ENCODE data around the gene EIF3L.
A peak's percentile ranks its signal among the peaks of the same experiment; 100 is the strongest.

Gene EIF3L

DNA sequence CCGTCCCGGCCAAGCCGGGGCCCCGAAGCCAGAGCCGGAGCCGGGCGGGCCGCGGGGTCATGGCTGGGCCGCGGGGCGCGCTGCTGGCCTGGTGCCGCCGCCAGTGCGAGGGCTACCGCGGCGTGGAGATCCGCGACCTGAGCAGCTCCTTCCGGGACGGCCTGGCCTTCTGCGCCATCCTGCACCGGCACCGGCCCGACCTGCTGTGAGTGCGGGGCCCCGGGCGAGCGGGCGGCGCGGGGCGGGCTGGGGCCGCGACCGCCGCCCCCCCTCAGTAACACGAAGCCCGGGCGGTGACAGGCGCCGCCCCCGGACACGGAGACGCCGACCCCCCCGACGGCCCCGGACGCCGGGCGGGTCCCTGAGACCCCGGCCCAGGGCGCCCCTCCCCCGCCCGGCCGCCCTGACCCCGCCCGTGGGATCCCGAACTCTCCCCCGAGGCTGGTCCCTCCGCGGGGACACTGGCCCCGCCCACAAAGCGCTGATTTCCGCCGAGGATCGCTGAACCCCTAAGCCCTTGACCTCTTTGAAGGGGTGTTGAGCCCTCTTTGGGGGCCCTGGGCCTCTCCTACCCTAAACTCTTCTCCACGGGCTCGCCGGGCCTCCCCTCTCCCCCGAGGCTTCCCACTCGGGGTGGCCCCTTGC lies 57.3 kb downstream of the EIF3L start:
- no peak for DNase-seq

DNA sequence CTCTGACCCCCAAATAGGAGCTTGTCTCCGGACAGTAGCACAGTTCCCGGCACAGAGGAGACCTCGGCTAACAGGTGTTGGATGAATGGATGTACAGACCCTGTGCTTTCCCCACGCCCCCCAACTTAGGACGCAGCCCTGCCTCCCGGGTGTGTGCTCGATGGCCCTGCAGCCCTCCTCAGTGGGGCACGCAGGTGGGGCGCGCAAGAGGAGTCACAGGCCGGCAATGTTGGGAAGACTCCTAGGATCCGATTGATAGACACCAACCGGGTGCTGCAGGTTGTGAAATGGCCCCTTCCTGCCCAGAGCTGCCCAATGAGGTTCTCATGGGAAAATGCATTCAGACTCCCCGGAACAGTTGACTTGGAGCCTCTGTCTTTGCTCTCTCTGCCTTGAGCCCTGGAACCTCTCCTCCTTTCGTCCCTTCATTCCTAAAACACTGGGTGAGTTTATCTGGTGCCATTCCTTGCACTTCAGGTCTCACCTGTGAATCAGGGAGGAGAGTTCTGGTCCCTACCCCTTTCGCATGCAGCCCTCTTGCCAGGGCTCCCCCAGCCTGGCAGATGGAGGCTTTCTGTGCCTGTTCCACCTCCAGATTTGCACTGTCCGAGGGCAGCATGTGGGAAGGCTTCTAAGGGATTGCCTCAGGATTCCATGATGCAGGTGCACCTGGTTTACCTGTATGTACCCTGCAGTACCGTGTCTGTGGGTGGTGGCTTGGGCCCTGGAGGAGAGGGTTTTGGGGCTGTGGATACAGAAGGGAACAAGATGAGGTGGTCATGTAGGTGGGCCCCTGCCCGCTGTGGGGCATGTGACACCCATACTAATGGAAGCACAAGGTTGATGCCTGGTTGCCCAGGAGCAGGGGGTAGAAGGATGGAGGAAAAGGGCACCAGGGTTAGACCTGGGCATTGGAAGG lies 58.1 kb downstream of the EIF3L start:
- DNase-seq: no peak

GRCh38 chr22:37909766-37910165 lies 60.5 kb downstream of the EIF3L start:
- DNase-seq: no peak

DNA sequence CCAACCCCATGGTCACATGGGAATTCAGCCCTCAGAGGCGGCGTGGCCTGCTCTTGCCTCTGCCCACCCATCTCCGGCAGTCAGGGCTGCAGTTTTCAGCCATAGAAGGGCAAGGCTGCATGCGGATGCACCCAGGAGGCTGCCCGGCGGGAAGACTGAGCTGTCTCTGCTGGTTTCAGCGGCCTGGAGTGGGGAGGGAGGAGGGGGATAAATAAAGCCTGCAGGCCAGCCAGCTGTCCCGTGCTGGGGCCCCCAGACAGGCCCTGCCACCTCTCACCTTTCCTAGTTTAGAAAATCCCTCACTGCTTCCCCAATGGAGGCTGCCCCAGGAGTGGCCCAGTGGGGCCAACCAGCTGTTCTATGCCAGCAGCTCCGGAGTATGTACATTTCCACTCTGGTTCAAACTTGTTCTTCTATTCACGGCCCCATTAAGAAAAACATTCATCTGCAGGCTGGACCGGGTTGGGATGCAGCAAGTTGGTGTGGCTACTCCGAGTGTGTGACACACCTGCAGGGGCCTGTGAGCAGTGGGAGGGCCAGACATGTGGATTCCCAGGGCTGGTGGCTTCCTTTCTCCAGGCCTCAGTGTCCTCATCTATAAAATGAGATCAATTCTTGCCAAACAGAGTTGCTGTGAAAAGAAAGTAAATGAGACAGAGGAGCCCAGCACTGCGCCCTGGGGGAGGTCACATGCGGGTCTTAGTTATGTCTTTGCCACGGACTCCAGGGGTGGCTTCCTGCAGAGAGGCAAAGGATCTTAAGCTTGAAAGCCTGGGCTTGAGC lies 61.9 kb downstream of the EIF3L start:
- DNase-seq: no peak

DNA sequence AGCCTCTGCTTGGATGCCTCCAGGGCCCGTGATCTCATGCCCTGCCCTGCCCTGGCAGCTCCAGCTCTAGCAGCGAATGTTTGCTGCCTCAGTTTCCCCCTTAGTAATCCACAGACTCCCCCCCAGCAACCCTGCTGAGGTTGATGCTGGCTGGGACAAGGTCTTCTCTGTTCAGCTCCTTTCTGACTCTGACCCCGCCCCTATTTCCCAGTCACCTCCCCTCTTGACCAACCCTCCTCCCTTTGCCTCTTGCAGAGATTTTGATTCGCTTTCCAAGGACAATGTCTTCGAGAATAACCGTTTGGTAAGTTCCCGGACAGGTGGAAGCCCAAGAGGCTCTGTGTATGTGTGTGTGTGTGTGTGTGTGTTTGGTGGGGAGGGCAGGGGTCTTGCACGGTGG lies 62.5 kb downstream of the EIF3L start:
- no peak for DNase-seq

DNA sequence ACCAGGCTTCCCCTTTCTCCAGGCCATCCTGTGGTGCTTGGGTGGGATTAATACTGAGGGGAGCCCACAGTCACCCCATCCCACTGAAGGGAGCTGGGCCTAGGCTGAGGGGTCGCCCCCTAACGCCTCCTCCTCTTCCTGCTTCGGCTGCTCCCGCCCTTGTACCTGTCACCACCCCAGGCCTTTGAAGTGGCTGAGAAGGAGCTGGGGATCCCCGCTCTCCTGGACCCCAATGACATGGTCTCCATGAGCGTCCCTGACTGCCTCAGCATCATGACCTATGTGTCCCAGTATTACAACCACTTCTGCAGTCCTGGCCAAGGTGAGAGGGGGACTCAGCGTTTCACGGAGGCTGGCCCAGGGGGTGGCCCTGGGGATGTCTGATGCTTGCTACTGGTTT lies 63.0 kb downstream of the EIF3L start:
- DNase-seq: no peak

DNA sequence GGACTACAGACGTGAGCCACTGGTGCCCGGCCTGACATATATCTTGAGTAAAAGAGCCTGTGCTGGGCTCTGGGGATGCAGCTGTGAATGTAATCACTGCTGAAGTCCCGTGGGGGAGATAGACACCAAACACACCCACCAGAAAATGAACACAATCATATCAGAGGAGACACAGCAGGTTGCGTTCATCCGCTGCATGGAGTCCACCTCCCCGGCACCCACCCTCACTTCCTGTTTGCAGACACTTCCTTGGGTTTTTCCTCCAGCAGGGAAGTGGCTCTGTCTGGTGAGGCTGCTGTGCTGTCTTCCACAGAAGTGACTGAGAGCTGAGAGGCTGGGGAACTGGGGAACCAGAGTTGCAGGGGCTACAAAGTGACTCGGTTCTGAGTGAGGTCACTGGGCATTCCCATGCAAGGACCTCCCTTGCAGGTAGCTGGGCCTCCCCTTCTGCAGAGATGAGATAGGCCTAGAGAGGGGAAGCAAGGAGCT lies 64.1 kb downstream of the EIF3L start:
- no peak for DNase-seq

DNA sequence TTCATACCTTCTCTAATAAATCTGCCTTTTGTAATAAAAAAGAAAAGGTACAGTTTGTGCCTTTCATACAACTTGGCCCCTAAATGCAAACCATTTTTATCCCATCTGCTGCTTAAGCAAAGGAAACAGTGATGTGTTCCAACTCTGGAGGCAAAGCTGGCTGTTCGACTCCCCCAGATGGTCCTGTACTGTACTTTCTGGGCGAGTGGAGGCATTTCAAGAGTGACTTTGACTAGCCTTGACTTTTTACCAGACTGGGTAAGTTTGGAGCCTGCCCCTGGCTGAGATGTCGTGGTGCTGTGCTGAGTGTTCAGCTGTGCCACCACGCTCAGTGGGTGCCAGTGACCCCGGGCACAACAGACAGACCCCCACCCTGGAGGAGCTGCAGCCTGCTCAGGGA lies 67.1 kb downstream of the EIF3L start:
- DNase-seq: no peak

DNA sequence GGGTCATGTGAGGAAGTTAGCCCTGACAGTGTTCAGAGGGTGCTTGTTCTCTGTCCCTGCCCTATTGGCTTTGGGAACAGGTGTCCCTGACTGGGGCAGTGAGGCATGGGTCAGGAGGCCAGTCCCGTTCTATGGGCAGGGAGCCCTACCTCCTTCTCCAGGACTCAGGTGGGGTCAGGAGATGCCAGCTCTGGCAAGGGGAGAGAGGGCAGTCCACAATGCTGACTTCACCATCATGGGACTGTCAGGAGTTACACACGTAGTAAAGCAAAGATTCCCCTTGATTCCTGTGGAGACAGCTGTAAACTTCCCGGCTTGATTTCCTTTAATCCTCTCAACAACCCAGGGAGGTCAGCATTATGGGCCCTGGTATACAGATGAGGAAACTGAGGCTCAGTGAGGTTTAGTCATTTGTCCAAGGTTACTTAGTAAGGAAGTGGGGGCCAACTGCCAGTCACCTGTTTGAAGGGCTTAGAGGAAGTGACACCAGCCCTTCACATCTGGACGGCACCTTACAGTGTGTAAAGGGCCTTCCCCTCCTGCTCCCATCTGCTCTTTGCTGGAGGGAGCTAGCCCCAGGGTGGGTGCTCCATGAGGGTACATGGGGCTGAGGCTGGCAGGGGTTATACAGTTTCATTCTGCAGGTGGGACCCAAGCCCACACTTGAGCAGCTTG lies 68.8 kb downstream of the EIF3L start:
- DNase-seq: no peak

GRCh38 chr22:37918580-37919270 lies 69.5 kb downstream of the EIF3L start:
- no peak for DNase-seq

DNA sequence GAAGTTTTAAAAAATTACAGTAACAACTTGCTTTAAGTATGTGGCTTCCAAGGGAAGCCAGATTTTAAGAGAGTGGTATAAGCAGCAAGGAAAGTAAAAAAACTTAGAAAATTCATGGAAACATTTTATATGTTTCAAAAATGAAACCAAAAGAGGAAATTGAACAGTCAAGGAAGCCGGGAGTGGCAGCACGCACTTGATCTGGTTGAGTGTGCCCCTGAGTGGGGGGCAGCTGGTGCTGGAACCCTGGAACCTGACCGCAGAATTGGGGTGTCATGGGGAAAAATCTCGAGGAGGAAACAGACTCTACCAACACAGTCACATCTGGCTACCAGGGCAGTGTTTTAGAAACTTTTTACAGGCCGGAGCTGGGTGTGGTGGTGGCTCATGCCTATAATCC lies 70.9 kb downstream of the EIF3L start:
- DNase-seq: no peak

- peak; percentile 28 for DNase-seq
Observed at GRCh38 chr22:37922191-37922590, 73.0 kb downstream of the EIF3L start.

DNA sequence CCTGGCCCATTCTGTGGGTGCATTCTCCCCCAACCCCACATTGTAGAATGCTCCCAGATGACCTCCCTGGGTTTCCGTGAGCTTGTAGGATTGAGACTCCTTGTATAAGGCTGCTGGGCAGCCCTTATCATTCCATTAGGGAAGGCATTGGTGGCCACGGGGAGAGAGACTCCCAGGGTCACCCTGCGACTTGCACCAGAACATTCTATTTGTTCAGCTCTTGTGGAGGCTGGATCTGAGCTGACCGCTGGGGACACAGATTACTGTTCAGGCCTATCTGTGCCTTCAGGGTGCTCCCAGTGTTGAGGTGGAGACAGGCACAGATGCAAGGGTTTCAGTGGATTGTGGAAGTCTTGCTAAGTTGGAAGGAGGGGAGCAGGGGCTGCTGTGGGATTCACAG lies 74.7 kb downstream of the EIF3L start:
- no peak for DNase-seq

DNA sequence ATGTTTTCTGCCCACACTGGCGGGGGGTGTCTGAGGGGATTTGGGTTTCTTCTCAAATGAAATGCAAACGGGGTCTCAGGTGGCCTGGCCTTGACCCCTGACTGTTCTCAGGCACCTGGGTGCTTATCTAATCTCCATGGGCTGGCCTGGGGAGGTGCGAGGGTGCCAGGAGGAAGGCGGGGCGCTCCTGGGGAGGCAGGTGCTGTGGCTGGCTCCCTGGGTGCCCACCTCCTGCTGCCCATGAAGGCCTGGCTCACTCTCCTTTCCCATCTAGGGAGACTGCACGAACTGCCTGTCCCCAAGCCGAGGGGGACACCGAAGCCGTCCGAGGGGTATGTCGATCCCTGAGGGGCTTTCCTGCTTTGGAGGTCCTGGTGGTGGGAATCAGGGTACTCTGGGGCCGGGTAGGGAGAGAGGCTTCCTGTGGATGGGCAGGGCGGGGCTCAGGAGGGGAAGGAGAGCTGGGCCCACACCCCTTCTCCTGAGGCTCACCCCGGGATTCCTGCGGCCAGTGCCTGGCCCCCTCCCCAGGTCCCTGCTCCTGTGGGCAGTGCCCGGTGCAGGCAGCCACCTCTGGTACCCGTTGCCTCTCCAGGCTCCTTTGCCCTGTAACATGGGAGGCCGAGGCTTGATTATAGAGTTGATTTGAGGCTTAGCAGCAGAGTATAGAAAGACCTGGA lies 75.3 kb downstream of the EIF3L start:
- DNase-seq: no peak

- DNase-seq: no peak
Observed at GRCh38 chr22:37925330-37925729, 76.1 kb downstream of the EIF3L start.

DNA sequence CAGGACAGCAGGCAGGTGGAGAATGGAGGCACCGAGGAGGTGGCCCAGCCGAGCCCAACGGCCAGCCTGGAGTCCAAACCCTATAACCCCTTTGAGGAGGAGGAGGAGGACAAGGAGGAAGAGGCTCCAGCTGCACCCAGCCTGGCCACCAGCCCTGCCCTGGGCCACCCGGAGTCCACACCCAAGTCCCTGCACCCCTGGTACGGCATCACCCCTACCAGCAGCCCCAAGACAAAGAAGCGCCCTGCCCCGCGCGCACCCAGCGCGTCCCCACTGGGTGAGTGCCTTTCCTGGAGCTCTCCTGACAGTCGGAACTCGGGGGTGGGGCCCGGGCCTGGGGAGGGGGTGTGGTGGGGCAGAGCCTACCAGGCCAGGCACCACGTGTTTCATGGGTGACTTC lies 76.5 kb downstream of the EIF3L start:
- DNase-seq: no peak

GRCh38 chr22:37926358-37926757 lies 77.1 kb downstream of the EIF3L start:
- DNase-seq: no peak

DNA sequence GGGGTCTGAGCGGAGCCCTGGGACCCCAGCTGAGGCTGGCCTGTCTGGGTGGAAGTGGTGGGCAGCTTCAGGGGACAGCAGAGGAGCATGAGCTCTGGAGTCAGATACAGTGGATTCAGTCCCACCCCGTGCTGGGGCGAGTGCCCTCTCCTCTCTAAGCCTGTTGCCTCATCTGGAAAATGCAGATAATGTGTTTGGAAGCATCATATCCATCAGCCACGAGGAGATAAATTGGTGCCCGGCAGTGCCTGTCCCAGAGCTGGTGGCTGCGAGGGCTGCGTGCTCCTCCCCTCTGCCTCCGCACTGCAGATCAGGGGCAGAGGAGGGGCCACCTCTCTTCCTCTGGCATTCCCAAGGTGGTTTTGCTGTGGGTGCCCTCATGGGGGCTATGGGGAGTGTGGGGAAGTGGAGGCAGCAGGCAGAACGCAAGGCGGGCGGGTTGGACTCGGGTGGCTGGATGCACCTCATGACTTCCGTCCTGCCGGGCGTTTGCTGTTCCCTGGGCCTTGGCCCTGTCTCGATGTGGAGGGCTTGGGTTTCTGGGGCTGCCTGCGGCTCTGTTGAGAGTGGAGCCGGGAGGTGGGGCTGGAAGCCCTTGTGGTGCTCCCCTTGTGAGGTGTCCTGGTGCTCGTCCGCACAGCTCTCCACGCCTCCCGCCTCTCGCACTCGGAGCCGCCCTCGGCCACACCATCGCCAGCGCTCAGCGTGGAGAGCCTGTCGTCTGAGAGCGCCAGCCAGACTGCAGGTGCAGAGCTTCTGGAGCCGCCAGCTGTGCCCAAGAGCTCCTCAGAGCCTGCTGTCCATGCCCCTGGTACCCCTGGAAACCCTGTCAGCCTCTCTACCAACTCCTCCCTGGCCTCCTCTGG lies 77.8 kb downstream of the EIF3L start:
- DNase-seq: no peak

DNA sequence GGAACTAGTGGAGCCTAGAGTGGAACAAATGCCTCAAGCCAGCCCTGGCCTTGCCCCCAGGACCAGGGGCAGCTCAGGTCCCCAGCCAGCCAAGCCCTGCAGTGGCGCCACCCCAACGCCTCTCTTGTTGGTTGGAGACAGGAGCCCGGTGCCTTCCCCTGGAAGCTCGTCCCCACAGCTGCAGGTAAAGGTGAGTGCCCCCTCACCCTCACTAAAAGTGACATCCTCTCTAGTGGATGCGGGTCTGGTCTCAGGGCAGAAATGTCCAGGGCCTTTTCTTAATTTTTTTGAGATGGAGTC lies 78.4 kb downstream of the EIF3L start:
- DNase-seq: no peak

- no peak for DNase-seq
Observed at GRCh38 chr22:37929390-37929789, 80.2 kb downstream of the EIF3L start.
